Naive thymus-derived CD4-positive, alpha-beta T cell (primary cell): ENCODE results near the gene PDZRN4. TPM values are rescaled to one million over a fixed set of nuclear protein-coding genes. Genes with fewer than 3 reads are reported as not detected.
"Not testable (repeated sequence)": the region's sequence is repeated elsewhere in the genome, so short reads cannot be mapped to it uniquely, and the experiment has no call there.

Experiments
- ATAC-seq: fragments of 150-1000 bp; cut with Tn5 transposase; 2 replicates; pipeline ENCODE4 v1.10.0; 2021; ENCODE audit warnings: mild to moderate bottlenecking, moderate library complexity
- CTCF ChIA-PET: fragments of 350-600 bp; sonication (Branson Sonifier 250); formaldehyde crosslinking; loops from one replicate; lab custom pipeline; 2021; ENCODE audit warnings: antibody characterized with exemption; lab: Charles Lee
- POLR2A ChIA-PET: fragments of 350-600 bp; sonication (Branson Sonifier 250); formaldehyde crosslinking; loops from one replicate; lab custom pipeline; 2021; ENCODE audit warnings: antibody characterized with exemption, inconsistent platforms; lab: Charles Lee
- DNase-seq, 9 donors: peaks; one replicate each; pipeline versions ENCODE4 v3.0.0 to v3.0.0-alpha.2; 2020 to 2022; ENCODE audit warnings: mixed read lengths in 1 of 9
- H3K27ac ChIP-seq: one replicate; pipeline ENCODE4 v1.7.0; 2013; ENCODE audit warnings: mild to moderate bottlenecking, low read depth, low read length, moderate library complexity
- H3K27me3 ChIP-seq, 2 donors: one replicate each; pipeline ENCODE4 v1.7.0; 2013; ENCODE audit warnings: low read length in 2 of 2, mild to moderate bottlenecking in 2 of 2, moderate library complexity in 2 of 2; ENCODE audit not compliant: control insufficient read depth in 2 of 2, insufficient read depth in 2 of 2
- H3K36me3 ChIP-seq, 3 experiments: 1 replicate in 2 of 3; 2 replicates in 1 of 3; pipeline ENCODE4 v1.7.0; 2013; ENCODE audit warnings: low read length in 3 of 3, mild to moderate bottlenecking in 3 of 3, moderate library complexity in 1 of 3; ENCODE audit not compliant: insufficient read depth in 3 of 3, control insufficient read depth in 2 of 3
- H3K4me1 ChIP-seq, 2 donors: one replicate each; pipeline ENCODE4 v1.7.0; 2013; ENCODE audit warnings: low read length in 2 of 2, mild to moderate bottlenecking in 2 of 2, moderate library complexity in 1 of 2; ENCODE audit not compliant: control insufficient read depth in 2 of 2, insufficient read depth in 2 of 2
- H3K4me3 ChIP-seq: 2 replicates; pipeline ENCODE4 v1.7.0; 2013; ENCODE audit warnings: mild to moderate bottlenecking, low read length
- H3K9me3 ChIP-seq, 3 experiments: 1 replicate in 2 of 3; 2 replicates in 1 of 3; pipeline ENCODE4 v1.7.0; 2013; ENCODE audit warnings: low read length in 3 of 3; ENCODE audit not compliant: control insufficient read depth in 2 of 3
- H3K27ac Mint-ChIP-seq, 9 donors: one replicate each; pipeline ENCODE4 v1.8.0; 2020 to 2022; ENCODE audit warnings: mixed read lengths in 9 of 9, mild to moderate bottlenecking in 8 of 9, moderate library complexity in 5 of 9, inconsistent platforms in 2 of 9
- H3K27me3 Mint-ChIP-seq, 5 donors: one replicate each; pipeline ENCODE4 v1.8.0; 2021 to 2022; ENCODE audit warnings: mixed read lengths in 5 of 5, mild to moderate bottlenecking in 1 of 5
- H3K36me3 Mint-ChIP-seq, 5 donors: one replicate each; pipeline ENCODE4 v1.8.0; 2020 to 2022; ENCODE audit warnings: mixed read lengths in 5 of 5, mild to moderate bottlenecking in 3 of 5, inconsistent platforms in 1 of 5
- H3K4me1 Mint-ChIP-seq, 7 donors: one replicate each; pipeline ENCODE4 v1.8.0; 2020 to 2022; ENCODE audit warnings: mixed read lengths in 7 of 7, mild to moderate bottlenecking in 3 of 7, inconsistent platforms in 1 of 7
- H3K4me3 Mint-ChIP-seq, 10 donors: one replicate each; pipeline ENCODE4 v1.8.0; 2020 to 2022; ENCODE audit warnings: mild to moderate bottlenecking in 10 of 10, mixed read lengths in 10 of 10, moderate library complexity in 6 of 10, inconsistent platforms in 2 of 10
- H3K9me3 Mint-ChIP-seq, 11 donors: one replicate each; pipeline ENCODE4 v1.8.0; 2020 to 2022; ENCODE audit warnings: mixed read lengths in 11 of 11, mild to moderate bottlenecking in 4 of 11, inconsistent platforms in 1 of 11, moderate library complexity in 1 of 11
- intact Hi-C, 2 donors: fragments of 100-400 bp; cut with micrococcal nuclease; formaldehyde crosslinking; loops; one replicate each; pipeline ENCODE4 v1.15.1; 2023
- polyA plus RNA-seq, 2 donors: library from polyadenylated mRNA; unstranded; fragments of 300-500 nt; fragmentation: Illumina TruSeq; gene quantifications; one replicate each; pipeline ENCODE4 v1.2.3, GENCODE V29; 2021
- total RNA-seq, 6 experiments: library from RNA in 5 of 6; stranded (reverse) in 5 of 6; gene quantifications; 1 replicate in 5 of 6; 2 replicates in 1 of 6; pipeline ENCODE4 v1.2.3 and lab custom pipeline; 2021 to 2026

Gene PDZRN4
- total and polyA plus RNA-seq, 7 experiments from 2014 or later: not detected

GRCh38 chr12:41531147-41531829 lies 343.2 kb downstream of the PDZRN4 start:
- ATAC-seq (no peak), DNase-seq (no peak)
- no peaks in the 10 kb centered on the region for H3K4me1 ChIP-seq
- no peak overlapping the region for H3K27ac ChIP-seq
- no peaks in the 10 kb centered on the region for H3K4me1 Mint-ChIP-seq
- POLR2A ChIA-PET: no interaction called here
- H3K36me3 Mint-ChIP-seq: no peaks in the 10 kb centered on the region
- no peaks in the 10 kb centered on the region for H3K9me3 ChIP-seq
- H3K9me3 Mint-ChIP-seq: peaks cover 0 to 1% (median 0%) of the 10 kb centered on the region in 11 donors
- H3K27me3 Mint-ChIP-seq: peaks cover 0 to 5% (median 0%) of the 10 kb centered on the region in 5 donors
- intact Hi-C loops: no loop called here
- CTCF ChIA-PET: no interaction called here
- no peak overlapping the region for H3K4me3 Mint-ChIP-seq
- H3K36me3 ChIP-seq: no peaks in the 10 kb centered on the region
- no peak overlapping the region for H3K4me3 ChIP-seq
- no peak overlapping the region for H3K27ac Mint-ChIP-seq
- H3K27me3 ChIP-seq: no peaks in the 10 kb centered on the region

- no peaks in the 10 kb centered on the region for H3K36me3 Mint-ChIP-seq
- H3K4me1 Mint-ChIP-seq: no peaks in the 10 kb centered on the region
- no peak overlapping the region for H3K27ac Mint-ChIP-seq
- no peaks in the 10 kb centered on the region for H3K36me3 ChIP-seq
- CTCF ChIA-PET: no interaction called here
- no peaks in the 10 kb centered on the region for H3K27me3 ChIP-seq
- H3K4me3 ChIP-seq: no peak overlapping the region
- intact Hi-C loops: no loop called here
- POLR2A ChIA-PET: no interaction called here
- H3K4me3 Mint-ChIP-seq: no peak overlapping the region
- no peak for DNase-seq
- no peaks in the 10 kb centered on the region for H3K4me1 ChIP-seq
- peaks cover 0 to 4% (median 0%) of the 10 kb centered on the region in 5 donors for H3K27me3 Mint-ChIP-seq
- ATAC-seq: no peak
- H3K9me3 Mint-ChIP-seq: peaks cover 0 to 1% (median 0%) of the 10 kb centered on the region in 11 donors
- no peaks in the 10 kb centered on the region for H3K9me3 ChIP-seq
- H3K27ac ChIP-seq: no peak overlapping the region
These were observed 344.0 kb downstream of the PDZRN4 start for GRCh38 chr12:41532072-41532471.

GRCh38 chr12:41536813-41537490 lies 348.8 kb downstream of the PDZRN4 start:
- Histone ChIP-seq H3K36me3 (no peaks in the 10 kb centered on the region), H3K27ac (no peak overlapping the region), H3K4me3 (no peak overlapping the region), H3K4me1 (no peaks in the 10 kb centered on the region), H3K9me3 (no peaks in the 10 kb centered on the region), H3K27me3 (no peaks in the 10 kb centered on the region)
- Mint-ChIP-seq H3K4me1 (no peaks in the 10 kb centered on the region), H3K4me3 (no peak overlapping the region), H3K27me3 (peaks cover 0 to 10% (median 0%) of the 10 kb centered on the region in 5 donors), H3K36me3 (no peaks in the 10 kb centered on the region), H3K27ac (no peak overlapping the region), H3K9me3 (peaks cover 0 to 1% (median 0%) of the 10 kb centered on the region in 11 donors)
- POLR2A ChIA-PET: no interaction called here
- DNase-seq (no peak), ATAC-seq (no peak)
- CTCF ChIA-PET: no interaction called here
- intact Hi-C loops: no loop called here

- H3K36me3 ChIP-seq: no peaks in the 10 kb centered on the region
- intact Hi-C loops: no loop called here
- ChIA-PET CTCF (no interaction called here), POLR2A (no interaction called here)
- H3K9me3 ChIP-seq: no peaks in the 10 kb centered on the region
- H3K9me3 Mint-ChIP-seq: peaks cover 0 to 1% (median 0%) of the 10 kb centered on the region in 11 donors
- no peak for ATAC-seq
- H3K27me3 Mint-ChIP-seq: peaks cover 0 to 13% (median 0%) of the 10 kb centered on the region in 5 donors
- no peaks in the 10 kb centered on the region for H3K4me1 Mint-ChIP-seq
- no peak for DNase-seq
- H3K4me3 Mint-ChIP-seq: no peak overlapping the region
- H3K27me3 ChIP-seq: no peaks in the 10 kb centered on the region
- no peak overlapping the region for H3K27ac ChIP-seq
- no peak overlapping the region for H3K27ac Mint-ChIP-seq
- H3K36me3 Mint-ChIP-seq: no peaks in the 10 kb centered on the region
- H3K4me3 ChIP-seq: no peak overlapping the region
- no peaks in the 10 kb centered on the region for H3K4me1 ChIP-seq
These were observed 349.4 kb downstream of the PDZRN4 start for GRCh38 chr12:41537522-41537921.

DNA sequence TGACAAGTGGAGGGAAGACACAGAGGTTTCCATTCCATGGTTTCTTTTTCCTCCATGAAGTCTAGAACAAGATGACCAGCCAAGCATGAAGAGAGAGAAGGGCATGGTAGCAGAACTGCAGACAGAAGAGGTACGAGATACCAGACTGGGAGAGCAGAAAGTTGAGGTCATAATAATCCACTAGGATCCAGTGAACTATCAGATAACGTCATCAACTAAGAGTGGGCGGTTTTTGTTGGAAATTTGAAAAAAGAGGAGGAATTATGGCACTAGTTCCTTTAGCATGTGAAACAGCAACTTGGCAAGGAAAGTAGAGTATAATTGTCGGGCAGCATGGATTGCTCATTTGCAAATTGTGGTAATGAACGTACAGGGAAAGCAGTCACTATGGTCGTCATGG lies 357.6 kb downstream of the PDZRN4 start:
- Histone ChIP-seq H3K4me3 (no peak overlapping the region), H3K9me3 (no peaks in the 10 kb centered on the region), H3K27ac (no peak overlapping the region), H3K4me1 (no peaks in the 10 kb centered on the region), H3K36me3 (no peaks in the 10 kb centered on the region), H3K27me3 (no peaks in the 10 kb centered on the region)
- DNase-seq (no peak), ATAC-seq (no peak)
- H3K36me3 Mint-ChIP-seq: no peaks in the 10 kb centered on the region
- ChIA-PET POLR2A (no interaction called here), CTCF (no interaction called here)
- H3K27ac Mint-ChIP-seq: no peak overlapping the region
- H3K4me1 Mint-ChIP-seq: no peaks in the 10 kb centered on the region
- H3K9me3 Mint-ChIP-seq: peaks cover 0 to 3% (median 0%) of the 10 kb centered on the region in 11 donors
- intact Hi-C loops: no loop called here
- H3K27me3 Mint-ChIP-seq: peaks cover 0 to 8% (median 5%) of the 10 kb centered on the region in 5 donors
- H3K4me3 Mint-ChIP-seq: no peak overlapping the region

DNA sequence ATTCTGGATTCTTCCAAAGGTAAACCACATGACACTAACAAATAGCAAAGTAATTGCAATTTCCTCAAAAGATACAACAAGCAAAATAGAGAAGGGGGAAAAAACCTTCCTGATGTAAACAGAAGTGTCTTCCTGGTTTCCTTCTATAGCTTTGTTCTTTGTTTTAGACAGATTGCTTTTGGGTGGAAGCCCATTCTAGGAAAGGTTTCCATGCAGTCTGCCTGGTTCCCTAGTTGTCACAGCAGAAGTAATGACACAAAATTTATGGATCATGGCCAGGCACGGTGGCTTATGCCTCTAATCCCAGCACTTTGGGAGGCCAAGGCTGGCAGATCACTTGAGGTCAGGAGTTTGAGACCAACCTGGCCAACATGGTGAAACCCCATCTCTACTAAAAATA lies 359.0 kb downstream of the PDZRN4 start:
- H3K4me1 Mint-ChIP-seq, intact Hi-C loops, H3K4me3 ChIP-seq, H3K27ac Mint-ChIP-seq, DNase-seq, H3K4me3 Mint-ChIP-seq, H3K27ac ChIP-seq, H3K36me3 ChIP-seq, CTCF ChIA-PET, H3K4me1 ChIP-seq, H3K27me3 Mint-ChIP-seq, POLR2A ChIA-PET, H3K9me3 ChIP-seq, ATAC-seq, H3K9me3 Mint-ChIP-seq, H3K36me3 Mint-ChIP-seq, H3K27me3 ChIP-seq: not testable (repeated sequence)

DNA sequence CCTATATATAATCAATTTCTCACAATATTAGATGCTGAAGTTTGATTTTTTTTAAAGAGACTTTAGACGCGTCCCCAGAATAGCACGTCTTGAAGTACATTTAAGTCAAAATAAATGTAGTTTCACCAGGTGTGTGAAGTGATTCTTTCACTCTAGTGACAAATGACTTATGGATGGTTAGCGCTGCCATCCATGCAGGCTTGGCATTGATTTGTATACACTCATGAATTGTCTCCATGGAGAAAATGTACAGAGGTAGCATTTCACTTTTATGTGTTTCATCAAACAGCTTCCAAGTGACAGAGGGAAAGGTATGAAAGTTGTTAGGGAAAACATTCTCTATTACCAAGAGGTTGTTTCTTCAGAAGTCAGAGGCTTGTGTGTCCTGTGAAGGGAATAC lies 360.8 kb downstream of the PDZRN4 start:
- ChIA-PET CTCF (no interaction called here), POLR2A (no interaction called here)
- intact Hi-C loops: no loop called here
- no peak overlapping the region for H3K27ac Mint-ChIP-seq
- no peak overlapping the region for H3K4me3 Mint-ChIP-seq
- ATAC-seq (no peak), DNase-seq (no peak)
- H3K4me3 ChIP-seq: no peak overlapping the region
- no peaks in the 10 kb centered on the region for H3K36me3 Mint-ChIP-seq
- peaks cover 0 to 2% (median 0%) of the 10 kb centered on the region in 11 donors for H3K9me3 Mint-ChIP-seq
- H3K36me3 ChIP-seq: no peaks in the 10 kb centered on the region
- H3K4me1 ChIP-seq: no peaks in the 10 kb centered on the region
- H3K27me3 ChIP-seq: no peaks in the 10 kb centered on the region
- H3K27ac ChIP-seq: no peak overlapping the region
- no peaks in the 10 kb centered on the region for H3K4me1 Mint-ChIP-seq
- no peaks in the 10 kb centered on the region for H3K9me3 ChIP-seq
- H3K27me3 Mint-ChIP-seq: peaks cover 0 to 4% (median 0%) of the 10 kb centered on the region in 5 donors
